Measurements from ENCODE around the gene LMF1.

The LMF1 gene

DNA sequence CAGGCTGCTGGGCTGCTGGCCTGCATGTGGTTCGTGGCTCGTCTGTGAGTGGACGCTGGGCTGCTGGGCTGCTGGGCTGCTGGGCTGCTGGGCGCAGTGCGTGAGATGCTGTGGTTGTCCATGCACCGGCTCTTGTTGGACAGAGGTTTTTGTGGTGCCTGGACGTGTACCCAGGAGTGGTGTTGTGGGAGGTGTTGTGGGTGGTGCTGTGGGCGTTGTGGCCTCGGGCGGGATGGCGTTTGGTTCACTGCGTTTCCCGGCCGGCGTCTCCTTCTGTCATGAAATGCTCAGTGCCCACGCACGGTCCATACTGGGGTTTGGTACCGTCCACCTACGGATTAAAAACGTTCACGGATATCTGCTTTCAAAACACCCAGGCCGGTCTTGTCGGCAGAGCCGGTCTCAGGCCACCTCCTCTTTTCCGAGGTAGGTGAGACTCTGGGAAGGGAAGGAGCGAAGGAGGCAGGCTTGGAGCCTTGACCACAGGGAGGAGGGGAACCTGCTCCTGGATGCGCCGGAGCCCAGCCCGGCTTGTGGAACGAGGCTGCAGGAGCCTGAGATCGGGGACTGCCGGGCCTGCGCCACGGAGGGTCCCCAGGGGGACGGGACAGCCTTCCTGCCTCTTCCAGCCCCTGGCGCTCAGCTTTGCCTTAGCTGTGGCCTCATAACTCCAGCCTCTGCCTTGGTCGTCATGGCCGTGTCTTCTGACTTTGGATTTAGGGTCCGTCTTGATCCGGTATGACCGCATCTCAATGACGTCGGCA, 140.5 kb downstream of the LMF1 start:
- TF ChIP-seq POLR2AphosphoS5 (IDR thresholded peaks at IDR 0.05; ENCODE audit: low read depth, low read length): no peak
- no peak for TF ChIP-seq SIN3A (IDR thresholded peaks at IDR 0.05; ENCODE audit: borderline replicate concordance, insufficient read depth, low read length)
- TF ChIP-seq TAF1 (IDR thresholded peaks at IDR 0.05; ENCODE audit: borderline replicate concordance, insufficient read depth, low read length): no peak
- TF ChIP-seq, protein P1, sequence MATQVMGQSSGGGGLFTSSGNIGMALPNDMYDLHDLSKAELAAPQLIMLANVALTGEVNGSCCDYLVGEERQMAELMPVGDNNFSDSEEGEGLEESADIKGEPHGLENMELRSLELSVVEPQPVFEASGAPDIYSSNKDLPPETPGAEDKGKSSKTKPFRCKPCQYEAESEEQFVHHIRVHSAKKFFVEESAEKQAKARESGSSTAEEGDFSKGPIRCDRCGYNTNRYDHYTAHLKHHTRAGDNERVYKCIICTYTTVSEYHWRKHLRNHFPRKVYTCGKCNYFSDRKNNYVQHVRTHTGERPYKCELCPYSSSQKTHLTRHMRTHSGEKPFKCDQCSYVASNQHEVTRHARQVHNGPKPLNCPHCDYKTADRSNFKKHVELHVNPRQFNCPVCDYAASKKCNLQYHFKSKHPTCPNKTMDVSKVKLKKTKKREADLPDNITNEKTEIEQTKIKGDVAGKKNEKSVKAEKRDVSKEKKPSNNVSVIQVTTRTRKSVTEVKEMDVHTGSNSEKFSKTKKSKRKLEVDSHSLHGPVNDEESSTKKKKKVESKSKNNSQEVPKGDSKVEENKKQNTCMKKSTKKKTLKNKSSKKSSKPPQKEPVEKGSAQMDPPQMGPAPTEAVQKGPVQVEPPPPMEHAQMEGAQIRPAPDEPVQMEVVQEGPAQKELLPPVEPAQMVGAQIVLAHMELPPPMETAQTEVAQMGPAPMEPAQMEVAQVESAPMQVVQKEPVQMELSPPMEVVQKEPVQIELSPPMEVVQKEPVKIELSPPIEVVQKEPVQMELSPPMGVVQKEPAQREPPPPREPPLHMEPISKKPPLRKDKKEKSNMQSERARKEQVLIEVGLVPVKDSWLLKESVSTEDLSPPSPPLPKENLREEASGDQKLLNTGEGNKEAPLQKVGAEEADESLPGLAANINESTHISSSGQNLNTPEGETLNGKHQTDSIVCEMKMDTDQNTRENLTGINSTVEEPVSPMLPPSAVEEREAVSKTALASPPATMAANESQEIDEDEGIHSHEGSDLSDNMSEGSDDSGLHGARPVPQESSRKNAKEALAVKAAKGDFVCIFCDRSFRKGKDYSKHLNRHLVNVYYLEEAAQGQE (IDR thresholded peaks at IDR 0.05; ENCODE audit: insufficient read depth in 1 of 2, low read depth in 2 of 2, low read length in 2 of 2): no peak
- no peak for TF ChIP-seq FOXP2 (optimal IDR thresholded peaks at IDR 0.05; ENCODE audit: borderline replicate concordance, extremely low read depth, extremely low read length, insufficient read depth)

DNA sequence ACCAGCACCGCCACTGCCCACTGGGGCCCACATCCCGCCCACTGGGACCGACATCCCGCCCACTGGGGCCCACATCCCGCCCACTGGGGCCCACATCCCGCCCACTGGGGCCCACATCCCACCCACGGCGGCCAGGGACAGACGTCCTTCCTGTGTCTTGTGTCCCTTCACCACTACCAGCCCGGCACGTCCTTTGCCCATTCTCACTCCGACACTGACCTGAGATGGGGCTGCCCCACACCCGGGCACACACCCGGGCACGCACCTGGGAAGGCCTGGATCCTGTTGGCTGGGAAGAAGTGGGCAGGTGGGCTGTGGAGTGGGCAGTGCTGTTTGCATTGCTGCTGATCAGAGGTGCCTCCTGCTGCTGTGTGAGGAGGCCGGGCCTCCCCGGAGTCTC, 141.9 kb downstream of the LMF1 start:
- TF ChIP-seq FOXP2 (optimal IDR thresholded peaks at IDR 0.05; ENCODE audit: borderline replicate concordance, extremely low read depth, extremely low read length, insufficient read depth): no peak
- TF ChIP-seq SIN3A (IDR thresholded peaks at IDR 0.05; ENCODE audit: borderline replicate concordance, insufficient read depth, low read length): no peak
- no peak for TF ChIP-seq POLR2AphosphoS5 (IDR thresholded peaks at IDR 0.05; ENCODE audit: low read depth, low read length)
- TF ChIP-seq, protein P1 (IDR thresholded peaks at IDR 0.05; ENCODE audit: insufficient read depth in 1 of 2, low read depth in 2 of 2, low read length in 2 of 2): no peak
- no peak for TF ChIP-seq TAF1 (IDR thresholded peaks at IDR 0.05; ENCODE audit: borderline replicate concordance, insufficient read depth, low read length)

DNA sequence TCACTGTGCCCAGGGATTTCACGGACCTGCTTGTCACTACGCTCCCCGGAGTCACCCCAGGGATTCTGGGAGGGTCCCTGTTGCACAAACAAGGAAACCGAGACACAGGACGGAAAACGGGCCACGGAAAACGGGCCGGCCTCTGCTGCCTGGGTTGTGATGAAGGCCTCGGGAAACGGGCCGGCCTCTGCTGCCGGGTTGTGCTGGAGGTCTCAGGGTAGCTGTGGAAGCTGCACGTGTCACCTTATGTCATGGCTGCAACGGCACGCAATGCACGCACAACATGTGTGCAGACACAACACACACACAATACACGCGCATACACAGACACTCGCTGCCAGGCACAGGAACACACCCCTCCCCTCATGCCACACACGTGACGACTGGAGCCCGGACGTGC, 143.3 kb downstream of the LMF1 start:
- TF ChIP-seq FOXP2 (optimal IDR thresholded peaks at IDR 0.05; ENCODE audit: borderline replicate concordance, extremely low read depth, extremely low read length, insufficient read depth): no peak
- TF ChIP-seq, protein P1 (IDR thresholded peaks at IDR 0.05; ENCODE audit: insufficient read depth in 1 of 2, low read depth in 2 of 2, low read length in 2 of 2): no peak
- no peak for TF ChIP-seq TAF1 (IDR thresholded peaks at IDR 0.05; ENCODE audit: borderline replicate concordance, insufficient read depth, low read length)
- no peak for TF ChIP-seq POLR2AphosphoS5 (IDR thresholded peaks at IDR 0.05; ENCODE audit: low read depth, low read length)
- no peak for TF ChIP-seq SIN3A (IDR thresholded peaks at IDR 0.05; ENCODE audit: borderline replicate concordance, insufficient read depth, low read length)

DNA sequence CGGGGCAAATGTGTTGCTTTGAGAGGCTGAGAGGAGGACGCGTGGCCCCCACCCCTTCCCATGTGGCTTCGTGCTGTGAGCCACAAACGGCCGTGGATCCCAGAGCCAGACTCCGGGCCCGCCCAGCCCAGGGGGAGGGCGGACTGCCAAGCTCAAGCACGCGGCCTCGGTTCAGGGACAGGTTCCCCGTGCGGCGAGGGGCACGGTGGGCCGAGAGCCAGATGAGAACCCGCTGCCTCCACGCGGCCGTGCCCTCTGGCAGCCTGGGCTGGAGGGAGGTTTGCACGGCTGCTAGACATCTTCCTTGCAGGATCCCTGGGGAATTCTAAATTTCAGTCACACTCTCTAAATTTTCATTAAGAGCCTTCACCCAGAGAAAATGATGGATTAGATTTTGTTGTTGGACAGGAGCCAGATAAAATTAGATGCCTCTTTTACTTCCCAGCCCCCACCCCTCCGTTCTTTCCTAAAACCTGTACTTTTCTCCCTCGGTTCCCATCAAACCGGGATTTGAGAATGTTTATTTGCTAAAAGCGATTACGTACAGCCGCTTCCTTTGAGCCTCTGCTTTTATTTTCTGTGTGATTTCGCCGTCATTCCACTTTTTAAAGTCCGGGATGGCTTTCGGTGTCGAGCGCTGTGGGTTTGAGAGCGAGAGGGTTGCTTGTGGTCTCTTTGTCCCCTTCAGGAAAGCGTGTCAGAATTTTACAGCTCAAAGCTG, 145.3 kb downstream of the LMF1 start:
- TF ChIP-seq POLR2AphosphoS5 (IDR thresholded peaks at IDR 0.05; ENCODE audit: low read depth, low read length) (no peak), SIN3A (IDR thresholded peaks at IDR 0.05; ENCODE audit: borderline replicate concordance, insufficient read depth, low read length) (no peak), FOXP2 (optimal IDR thresholded peaks at IDR 0.05; ENCODE audit: borderline replicate concordance, extremely low read depth, extremely low read length, insufficient read depth) (no peak), TAF1 (IDR thresholded peaks at IDR 0.05; ENCODE audit: borderline replicate concordance, insufficient read depth, low read length) (no peak)
- TF ChIP-seq, protein P1 (IDR thresholded peaks at IDR 0.05; ENCODE audit: insufficient read depth in 1 of 2, low read depth in 2 of 2, low read length in 2 of 2): no peak

All from PFSK-1 (cell line).